Epidermal melanocyte (primary cell): ENCODE data around the gene VDR.
A peak's percentile ranks its signal among the peaks of the same experiment; 100 is the strongest.

ENCODE experiments used
- DNase-seq: peaks from one replicate; pipeline ENCODE4 v3.0.0; 2011; ENCODE audit warnings: low spot score; ENCODE audit not compliant: insufficient read length

VDR gene

DNA sequence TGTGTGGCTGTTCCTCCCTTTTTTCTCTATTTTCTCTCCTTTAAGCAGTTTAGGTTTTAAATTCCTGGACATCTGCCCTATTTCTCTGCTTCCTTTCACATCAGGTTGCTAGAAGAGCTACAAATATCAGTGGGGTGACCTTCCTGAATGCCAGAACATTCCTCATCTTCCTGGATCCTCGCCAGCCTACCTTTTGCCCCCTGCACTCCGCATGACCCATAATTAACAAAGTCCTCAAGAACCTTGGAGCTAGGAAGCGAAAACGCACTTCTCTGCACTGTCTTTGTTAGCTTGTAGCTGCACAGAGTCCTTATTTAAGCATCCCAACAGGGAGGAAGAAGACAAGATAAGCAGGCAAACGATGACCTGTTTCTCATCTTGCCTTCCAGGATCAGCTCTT, 30.5 kb downstream of the VDR start:
- DNase-seq, result no peak

- DNase-seq, result peak; percentile 41
These were observed 34.5 kb downstream of the VDR start for GRCh38 chr12:47870175-47870781.

DNA sequence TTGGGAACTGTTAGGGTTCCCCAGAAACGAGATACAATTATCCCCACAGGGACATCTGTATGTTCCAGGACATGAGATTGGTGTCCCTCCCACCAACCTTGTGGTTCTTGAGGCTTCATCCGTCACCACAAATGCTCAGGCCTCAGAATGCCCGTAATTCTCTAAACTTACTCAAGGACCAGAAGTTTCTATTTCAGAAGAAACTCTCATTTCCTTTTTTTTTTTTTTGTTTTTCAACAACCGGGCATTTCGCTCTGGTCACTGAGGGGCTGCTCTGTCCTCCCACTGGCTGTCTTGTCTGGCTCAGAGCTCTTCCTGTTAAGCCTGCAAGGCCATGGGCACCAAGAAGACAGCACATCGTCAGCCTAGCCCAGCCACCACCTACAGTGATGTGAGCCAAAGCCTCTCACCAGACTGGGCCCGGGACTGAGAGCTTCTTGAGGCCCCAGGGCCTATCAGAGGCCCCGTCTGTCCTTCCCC, 36.2 kb downstream of the VDR start:
- DNase-seq, result no peak

GRCh38 chr12:47868041-47868440, 36.8 kb downstream of the VDR start:
- DNase-seq, result no peak

DNA sequence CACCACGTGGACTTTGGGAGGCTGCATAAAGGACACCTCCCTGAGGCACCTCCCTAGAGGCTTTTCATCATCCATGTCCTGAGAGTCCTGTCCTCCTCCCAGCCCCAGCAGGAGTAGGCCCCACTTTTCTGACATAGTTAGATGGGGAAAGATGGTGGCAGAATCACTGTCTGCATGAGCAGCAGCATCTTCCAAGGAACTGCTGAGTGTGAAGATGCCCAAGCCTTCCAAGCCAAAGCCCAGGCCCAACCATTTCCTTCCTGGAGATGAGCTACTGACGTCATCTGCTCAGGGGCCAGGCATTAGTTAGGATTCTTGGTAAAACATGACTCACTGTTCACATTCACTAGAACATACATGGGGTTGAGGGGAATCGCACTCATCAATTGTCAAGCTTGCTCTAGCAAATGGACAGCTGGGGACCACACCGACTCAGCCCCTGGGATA, 37.3 kb downstream of the VDR start:
- no peak for DNase-seq

- DNase-seq, result no peak
These were observed 40.1 kb downstream of the VDR start for GRCh38 chr12:47864646-47865235.

- DNase-seq, result no peak
These were observed 40.8 kb downstream of the VDR start for GRCh38 chr12:47863985-47864384.

DNA sequence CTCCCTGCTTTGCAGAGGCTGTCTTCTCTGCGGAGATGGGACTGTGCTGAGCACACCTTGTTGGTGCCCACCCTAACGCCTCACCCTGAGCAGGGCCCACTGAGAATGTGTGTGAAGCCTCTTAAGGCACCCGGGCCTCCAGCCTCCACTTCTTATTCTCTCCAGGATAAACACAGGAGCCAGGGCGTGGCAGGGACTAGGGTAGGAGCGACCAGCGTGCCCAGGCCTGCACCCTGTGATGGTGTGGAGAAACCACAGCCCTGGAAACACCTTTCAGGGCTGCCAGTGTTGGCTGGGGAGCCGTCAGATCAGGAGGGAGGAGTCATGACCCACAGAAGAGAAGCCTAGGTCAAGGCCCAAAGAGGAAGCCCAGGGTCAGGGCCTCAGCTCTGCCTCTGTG, 41.3 kb downstream of the VDR start:
- DNase-seq, result no peak

DNA sequence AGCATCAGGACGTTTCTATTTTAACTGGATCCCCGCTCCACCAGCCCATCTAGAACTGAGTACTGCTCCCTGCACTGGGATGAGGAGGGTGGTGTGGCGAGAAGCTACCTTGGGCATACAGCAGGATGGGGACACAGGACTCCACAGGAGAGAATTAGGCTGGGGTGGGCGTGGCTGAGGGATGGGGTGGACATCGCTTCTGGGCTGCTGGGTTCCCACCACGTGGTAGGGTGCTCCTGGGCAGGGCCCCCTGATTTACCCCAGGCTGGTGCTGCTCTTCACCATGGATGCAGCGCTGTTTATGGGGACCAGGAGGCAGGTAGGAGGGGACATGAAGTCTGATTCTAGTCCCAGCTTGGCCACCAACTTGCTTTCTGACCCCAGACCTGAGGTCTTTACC, 41.9 kb downstream of the VDR start:
- DNase-seq, result no peak

DNA sequence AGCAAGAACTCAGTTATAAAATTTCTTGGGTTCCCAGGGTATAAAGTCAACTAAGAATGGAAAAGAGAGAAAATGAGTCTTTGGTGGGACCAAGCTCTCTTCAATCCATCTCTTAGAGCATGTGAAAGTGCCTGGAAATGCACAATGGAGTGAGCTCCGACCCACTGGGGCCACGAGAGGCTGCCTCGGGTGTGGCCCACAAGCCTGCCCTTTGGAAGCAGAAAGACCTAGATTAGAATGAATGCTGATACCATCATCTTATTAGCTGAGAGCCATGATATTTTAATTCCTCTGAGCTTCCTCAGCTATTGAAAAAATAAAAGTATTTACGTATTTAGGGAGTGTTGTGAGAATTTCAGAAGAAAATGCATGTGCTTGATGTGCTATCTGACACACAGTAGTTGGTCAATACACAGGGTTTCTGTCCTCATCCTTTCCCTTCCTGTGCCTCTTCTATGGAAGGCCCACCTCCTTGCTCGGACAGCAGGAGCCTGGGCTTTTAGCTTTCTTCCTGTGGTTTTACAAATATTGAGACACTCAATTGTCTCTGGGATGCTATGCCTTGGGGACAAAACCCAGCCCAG, 42.5 kb downstream of the VDR start:
- no peak for DNase-seq

GRCh38 chr12:47860873-47861272, 43.9 kb downstream of the VDR start:
- no peak for DNase-seq

DNA sequence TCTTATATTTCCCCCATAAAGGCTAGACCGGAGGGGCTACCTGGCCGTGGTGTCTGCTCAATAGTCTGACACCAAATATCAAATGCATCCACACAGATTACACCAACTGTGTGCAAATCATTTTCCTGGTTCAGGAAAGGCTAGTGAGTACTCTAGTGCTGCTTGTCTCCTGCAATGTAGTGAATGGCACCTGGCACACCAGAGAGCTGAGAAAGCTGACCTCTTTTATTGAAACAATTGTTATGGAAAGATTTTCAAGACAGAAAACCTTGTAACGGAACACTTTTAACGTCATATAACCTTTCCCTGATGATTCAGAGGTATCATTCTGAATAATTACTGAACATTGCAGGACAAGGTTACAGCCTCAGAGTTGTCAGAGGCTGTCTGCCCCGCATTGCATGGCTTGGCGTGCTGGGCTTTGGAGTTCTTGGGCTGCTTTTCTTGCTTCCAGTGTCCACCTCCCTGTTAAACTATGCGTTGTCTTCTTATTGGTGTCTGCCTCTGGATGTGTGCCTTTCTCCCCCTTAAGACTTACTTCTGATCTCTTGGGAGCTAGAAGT, 44.4 kb downstream of the VDR start:
- DNase-seq, result no peak

- no peak for DNase-seq
These were observed 46.1 kb downstream of the VDR start for GRCh38 chr12:47858511-47859266.

- no peak for DNase-seq
These were observed 47.8 kb downstream of the VDR start for GRCh38 chr12:47856721-47857575.

GRCh38 chr12:47856094-47856493, 48.7 kb downstream of the VDR start:
- DNase-seq, result no peak

GRCh38 chr12:47855502-47855901, 49.3 kb downstream of the VDR start:
- DNase-seq, result no peak

DNA sequence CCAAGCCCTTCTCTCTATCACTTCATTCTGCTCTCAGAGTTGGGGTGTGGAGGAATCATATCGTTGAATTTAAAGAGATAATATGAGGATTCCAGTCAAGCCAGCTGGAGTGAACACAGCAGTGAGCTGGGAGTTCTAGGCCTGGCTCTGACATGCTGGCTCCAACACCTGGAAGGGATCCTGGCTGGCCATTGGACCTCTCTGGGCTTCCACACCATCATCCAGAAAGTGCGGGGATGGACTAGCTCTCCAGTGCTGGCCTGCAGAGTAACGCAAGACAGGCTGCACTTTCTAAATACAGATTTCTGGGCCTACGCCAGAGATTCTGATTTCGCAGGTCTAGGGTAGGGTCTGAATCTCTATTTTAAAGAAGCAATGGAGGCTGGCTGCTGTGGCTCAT, 50.3 kb downstream of the VDR start:
- no peak for DNase-seq

DNA sequence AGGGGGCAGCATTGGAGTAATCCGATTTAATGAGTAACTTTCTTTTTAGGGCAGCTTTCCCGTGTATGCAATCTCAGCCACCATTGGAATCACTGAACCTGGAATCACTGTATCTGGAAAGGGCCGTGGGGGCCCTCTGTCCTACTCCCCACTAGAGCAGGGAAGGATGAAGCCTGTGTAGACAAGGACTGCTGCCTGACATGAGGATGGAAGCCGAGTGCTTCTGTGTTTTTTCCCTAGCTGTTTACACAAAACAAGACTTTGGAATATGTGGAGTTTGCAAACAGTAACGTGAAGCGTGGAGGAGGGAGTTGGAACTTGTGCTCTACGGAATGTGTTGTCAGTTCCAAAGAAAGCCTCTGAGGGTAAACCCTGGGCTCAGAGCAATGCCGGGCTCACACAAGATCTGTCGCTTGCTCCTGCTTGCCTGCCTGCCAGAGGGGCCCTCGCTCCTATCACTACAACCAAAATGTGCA, 52.7 kb downstream of the VDR start:
- DNase-seq, result no peak

DNA sequence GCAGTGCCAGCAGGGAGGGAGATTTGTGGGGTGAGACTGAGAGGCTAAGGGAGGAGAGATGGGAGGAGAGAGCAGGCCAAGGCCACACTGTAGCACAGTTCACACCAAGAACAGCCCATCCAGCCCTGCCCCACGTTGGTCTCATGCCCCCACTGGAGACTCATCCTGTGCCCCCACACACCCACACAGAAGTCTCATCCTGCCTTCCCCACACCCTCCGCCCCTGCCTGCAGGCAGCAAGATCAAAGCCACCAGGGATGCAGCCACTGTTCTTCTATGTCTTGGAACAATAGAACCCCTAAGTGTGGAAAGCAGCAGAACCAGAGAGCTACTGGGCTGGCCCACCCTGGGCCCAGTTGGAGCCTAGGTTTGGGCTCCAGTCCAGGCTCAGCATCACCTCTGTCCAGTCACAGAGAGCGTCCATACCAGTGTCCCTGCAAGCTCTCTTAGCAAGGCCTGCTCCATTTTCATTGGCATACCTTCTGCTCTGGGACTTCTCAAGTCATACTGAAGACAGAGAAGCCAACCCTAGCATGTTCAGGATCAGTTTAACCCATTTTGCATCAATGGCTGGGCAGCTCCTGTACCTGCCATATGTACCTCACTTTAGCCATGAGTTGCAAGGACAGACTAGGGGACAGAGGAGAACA, 53.4 kb downstream of the VDR start:
- no peak for DNase-seq
